SK-N-MC (cell line): ENCODE data around the gene HES4.
"Not testable (repeated sequence)": the region's sequence is repeated elsewhere in the genome, so short reads cannot be mapped to it uniquely, and the experiment has no call there.

Experiments used
- DNase-seq: peaks from one replicate; pipeline ENCODE4 v3.0.0-alpha.2; 2011; ENCODE audit warnings: low read depth, low spot score
- H3K27ac ChIP-seq: fragments of 200-600 bp; sonication (generic); 2 replicates; pipeline ENCODE4 v1.5.1; 2016; ENCODE audit warnings: mixed run types
- H3K36me3 ChIP-seq: fragments of 200-600 bp; sonication (generic); 2 replicates; pipeline ENCODE4 v1.6.1; 2017; ENCODE audit warnings: antibody characterized with exemption, low read length, mixed read lengths; ENCODE audit not compliant: insufficient read depth
- H3K4me3 ChIP-seq: fragments of 200-600 bp; sonication (generic); 2 replicates; pipeline ENCODE4 v1.5.1; 2016
- H3K9ac ChIP-seq: fragments of 200-600 bp; sonication (generic); 2 replicates; pipeline ENCODE4 v1.8.0; 2017; ENCODE audit warnings: mixed run types, mixed read lengths; ENCODE audit not compliant: insufficient read length
- H3K9me3 ChIP-seq: fragments of 200-600 bp; sonication (generic); 2 replicates; pipeline ENCODE4 v1.6.1; 2017; ENCODE audit warnings: low read depth, mild to moderate bottlenecking, antibody characterized with exemption, low read length, moderate library complexity, mixed read lengths
- EZH2 ChIP-seq: fragments of 200-600 bp; sonication (generic); IDR thresholded peaks from one replicate; pipeline ENCODE4 v1.6.1; 2017; ENCODE audit warnings: antibody characterized with exemption
- FOXP2 ChIP-seq: optimal IDR thresholded peaks from 2 replicates; pipeline ENCODE3; 2011; ENCODE audit warnings: mild to moderate bottlenecking, moderate library complexity; ENCODE audit not compliant: insufficient read depth; ENCODE audit errors: extremely low read length, control extremely low read depth
- POLR2AphosphoS5 ChIP-seq: IDR thresholded peaks from 2 replicates; pipeline ENCODE4 v1.6.1; 2012; ENCODE audit warnings: mild to moderate bottlenecking, low read depth, low read length, borderline replicate concordance

Gene HES4

DNA sequence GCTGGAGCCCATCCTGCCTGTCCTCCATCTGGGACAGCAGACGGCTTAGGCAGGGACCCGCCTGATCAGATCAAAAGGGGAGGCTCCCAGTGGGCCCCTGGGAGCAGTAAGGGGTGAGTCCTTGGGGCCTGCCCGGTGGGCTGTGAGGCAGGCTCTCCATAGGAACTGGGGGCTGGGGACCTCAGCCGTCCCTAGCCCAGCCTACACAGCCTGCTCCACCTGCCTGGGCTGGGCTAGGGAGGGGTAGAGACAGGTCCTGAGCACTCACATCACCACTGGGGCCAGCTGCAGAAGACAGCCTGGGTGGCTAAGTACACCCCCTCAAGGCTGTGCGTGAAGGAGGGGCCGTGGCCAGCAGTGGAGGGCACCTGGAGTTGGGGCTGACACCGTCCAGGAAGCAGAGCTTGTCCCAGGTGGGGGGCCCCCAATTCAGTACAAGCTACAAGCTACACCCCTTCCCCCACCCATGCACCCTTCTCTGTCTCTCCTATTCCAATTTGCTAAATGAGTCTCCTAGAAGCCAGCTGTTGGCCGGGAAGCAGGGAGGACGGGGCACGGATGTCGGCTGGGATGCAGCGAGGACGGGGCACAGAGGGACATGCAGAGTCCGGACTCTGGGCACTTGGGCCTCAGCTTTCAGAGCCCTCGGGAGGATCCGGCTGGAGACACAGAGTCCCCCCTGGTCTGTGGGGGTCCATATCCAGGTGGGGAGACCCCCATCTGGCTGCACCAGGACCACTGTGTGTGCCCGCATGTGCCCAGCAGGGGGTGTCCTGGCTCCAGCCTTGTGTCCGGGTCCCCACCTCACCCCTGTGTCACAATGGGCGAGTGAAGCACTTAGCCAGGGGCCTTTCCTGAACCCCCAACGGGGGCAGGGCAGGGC is 15.1 kb upstream of the HES4 start:
- no peak overlapping the region for H3K9ac ChIP-seq
- no peaks in the 10 kb centered on the region for H3K9me3 ChIP-seq
- no peak for TF ChIP-seq POLR2AphosphoS5
- TF ChIP-seq FOXP2 = no peak
- no peak for TF ChIP-seq EZH2
- no peak overlapping the region for H3K4me3 ChIP-seq
- DNase-seq = no peak
- H3K27ac ChIP-seq = no peak overlapping the region
- H3K36me3 ChIP-seq = no peaks in the 10 kb centered on the region

GRCh38 chr1:1013922-1014648 is 14.2 kb upstream of the HES4 start:
- H3K27ac ChIP-seq = no peak overlapping the region
- no peak for TF ChIP-seq EZH2
- no peak for TF ChIP-seq FOXP2
- TF ChIP-seq POLR2AphosphoS5 = no peak
- DNase-seq = no peak
- H3K9me3 ChIP-seq = no peaks in the 10 kb centered on the region
- H3K4me3 ChIP-seq = peak overlapping the region; percentile 73
- peak overlapping the region; percentile 19 for H3K9ac ChIP-seq
- H3K36me3 ChIP-seq = no peaks in the 10 kb centered on the region

GRCh38 chr1:1013105-1013921 is 13.4 kb upstream of the HES4 start, which contains the start of gene ISG15:
ISG15 (plus strand) TSS chr1:1013497; CDS start chr1:1013574, 77 bp downstream.
- Histone ChIP-seq H3K4me3 (peak within 1 kb of the TSS; percentile 73), H3K9ac (peak within 1 kb of the TSS; percentile 31), H3K27ac (no peak within 1 kb of the TSS; the same call in 1 of the 2 replicates), H3K36me3 (no peaks in the 10 kb centered on the region), H3K9me3 (no peaks in the 10 kb centered on the region)
- TF ChIP-seq POLR2AphosphoS5 (peak; percentile 62; the same call in 1 of the 2 replicates), EZH2 (no peak), FOXP2 (no peak)
- DNase-seq = no peak

DNA sequence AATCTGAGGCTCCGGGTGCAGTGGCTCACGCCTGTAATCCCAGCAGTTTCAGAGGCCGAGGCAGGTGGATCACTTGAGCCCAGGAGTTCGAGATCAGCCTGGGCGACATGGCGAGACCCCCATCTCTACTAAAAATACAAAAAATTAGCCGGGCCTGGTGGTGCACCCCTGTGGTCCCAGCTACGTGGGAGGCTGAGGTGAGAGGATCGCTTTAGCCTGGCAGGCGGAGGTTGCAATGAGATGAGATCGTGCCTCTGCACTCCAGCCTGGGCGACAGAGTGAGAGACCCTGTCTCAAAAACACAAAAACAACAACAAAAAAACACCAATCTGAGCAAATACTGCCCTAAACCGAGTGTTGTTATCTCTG is 12.8 kb upstream of the HES4 start:
- not testable (repeated sequence) for H3K9me3 ChIP-seq, H3K27ac ChIP-seq, DNase-seq, H3K36me3 ChIP-seq
- Histone ChIP-seq H3K4me3 (peak overlapping the region; percentile 73), H3K9ac (peak overlapping the region; percentile 31)

GRCh38 chr1:1011396-1011949 is 11.6 kb upstream of the HES4 start:
- TF ChIP-seq EZH2 = no peak
- no peak for TF ChIP-seq FOXP2
- TF ChIP-seq POLR2AphosphoS5 = no peak
- Histone ChIP-seq H3K36me3 (no peaks in the 10 kb centered on the region), H3K4me3 (no peak overlapping the region), H3K9me3 (no peaks in the 10 kb centered on the region), H3K9ac (no peak overlapping the region), H3K27ac (no peak overlapping the region)
- no peak for DNase-seq

GRCh38 chr1:1010131-1010530 is 10.2 kb upstream of the HES4 start:
- not testable (repeated sequence) for H3K9ac ChIP-seq, H3K27ac ChIP-seq, DNase-seq, H3K9me3 ChIP-seq, H3K4me3 ChIP-seq, H3K36me3 ChIP-seq

- no peak overlapping the region for H3K27ac ChIP-seq
- no peaks in the 10 kb centered on the region for H3K9me3 ChIP-seq
- no peaks in the 10 kb centered on the region for H3K36me3 ChIP-seq
- no peak overlapping the region for H3K9ac ChIP-seq
- DNase-seq = no peak
- H3K4me3 ChIP-seq = no peak overlapping the region
- TF ChIP-seq FOXP2 (no peak), EZH2 (no peak), POLR2AphosphoS5 (no peak)
These were observed 6.6 kb upstream of the HES4 start for GRCh38 chr1:1006305-1007159.
